ENCODE measurements around the gene OVOL3. TPM values are rescaled to one million over a fixed set of nuclear protein-coding genes. Genes with fewer than 3 reads are reported as not detected.
"Not testable (repeated sequence)": the region's sequence is repeated elsewhere in the genome, so short reads cannot be mapped to it uniquely, and the experiment has no call there.

OVOL3 gene
- polyA plus RNA-seq (ENCODE audit: insufficient read length in 4 of 4): under 1 TPM in 1 of 4 donors, not detected in 3; 0.21 TPM

DNA sequence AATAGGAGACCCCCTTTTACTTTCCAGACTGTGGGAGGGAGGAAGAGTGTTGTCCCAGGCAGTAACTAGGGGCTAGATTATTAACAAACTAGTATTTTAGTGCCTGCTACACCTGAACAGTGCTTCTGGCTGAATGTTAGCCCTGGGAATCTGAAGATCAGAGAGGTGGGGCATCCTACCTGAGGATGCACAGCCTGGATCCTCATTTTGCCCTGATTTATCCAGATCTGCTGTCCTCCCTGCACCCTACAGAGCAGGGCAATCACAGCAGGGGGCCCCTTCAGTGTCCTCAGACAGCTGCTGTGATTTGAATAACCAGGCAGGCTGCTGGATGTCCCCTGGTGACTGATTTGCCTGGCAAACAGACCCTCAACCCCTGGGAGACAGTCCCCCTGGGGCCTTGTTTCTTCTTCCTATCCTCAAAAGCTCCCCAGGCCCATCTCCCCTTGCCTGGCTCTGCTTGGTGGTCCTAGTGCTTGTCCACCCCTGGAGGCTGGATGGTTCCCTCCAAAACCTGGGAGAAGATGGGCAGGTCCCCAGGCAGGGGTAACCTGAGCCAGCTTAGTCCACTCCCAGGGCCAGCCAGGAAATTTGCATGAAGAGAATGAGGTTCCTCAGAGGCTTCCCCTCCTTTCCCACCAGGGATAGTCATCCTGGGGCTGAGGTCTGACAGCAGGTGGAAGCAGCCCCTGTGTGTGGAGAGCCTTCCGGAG, at the start of gene OVOL3:
Gene OVOL3, plus strand, starts transcription at position 657 of the 713 bp plus-strand sequence. CDS start 60 bp downstream, outside the sequence.
- DNase-seq (ENCODE audit: low read depth in 4 of 4, low spot score in 2 of 4): no peak

DNA sequence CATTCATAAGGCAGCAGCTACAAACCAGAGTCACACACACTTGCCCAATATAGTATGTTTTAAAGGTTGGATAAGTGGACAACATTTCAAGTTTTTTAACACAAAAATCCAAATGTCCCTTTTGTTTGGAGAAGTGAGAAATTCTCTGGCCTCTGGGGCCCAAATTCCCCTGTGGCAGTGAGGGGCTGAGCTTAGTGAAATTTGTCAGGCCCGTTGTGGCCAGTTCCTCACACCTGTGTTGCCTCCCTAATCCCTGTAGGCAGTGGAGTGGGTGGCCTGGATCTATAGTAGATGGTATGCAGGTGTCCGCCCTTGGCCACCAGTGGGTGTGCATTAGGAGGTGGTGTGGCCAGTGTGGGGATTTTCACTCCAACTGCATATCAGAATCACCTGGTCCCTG, 49.6 kb upstream of the OVOL3 start:
- DNase-seq (ENCODE audit: low read depth in 4 of 4, low spot score in 2 of 4): no peak

DNA sequence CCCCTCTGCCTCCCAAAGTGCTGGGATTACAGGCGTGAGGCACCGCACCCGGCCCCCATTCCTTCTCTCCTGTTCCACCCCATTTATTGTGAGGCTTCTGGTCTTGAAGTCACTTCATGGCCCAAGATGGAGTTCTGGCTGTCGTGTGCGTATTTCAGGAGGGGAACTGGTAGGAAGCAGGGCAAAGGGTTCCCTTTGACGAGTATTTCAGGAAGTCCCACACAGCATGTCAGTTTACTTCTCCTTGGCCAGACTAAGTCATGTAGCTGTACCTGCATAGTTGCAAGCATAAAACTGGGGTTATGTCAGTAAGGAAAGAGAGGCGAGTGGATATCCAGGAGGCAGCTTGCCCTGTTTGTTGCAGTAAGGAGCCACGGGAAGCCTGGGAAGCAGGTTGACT, 46.1 kb upstream of the OVOL3 start:
- no peak for DNase-seq (ENCODE audit: low read depth in 4 of 4, low spot score in 2 of 4)

DNA sequence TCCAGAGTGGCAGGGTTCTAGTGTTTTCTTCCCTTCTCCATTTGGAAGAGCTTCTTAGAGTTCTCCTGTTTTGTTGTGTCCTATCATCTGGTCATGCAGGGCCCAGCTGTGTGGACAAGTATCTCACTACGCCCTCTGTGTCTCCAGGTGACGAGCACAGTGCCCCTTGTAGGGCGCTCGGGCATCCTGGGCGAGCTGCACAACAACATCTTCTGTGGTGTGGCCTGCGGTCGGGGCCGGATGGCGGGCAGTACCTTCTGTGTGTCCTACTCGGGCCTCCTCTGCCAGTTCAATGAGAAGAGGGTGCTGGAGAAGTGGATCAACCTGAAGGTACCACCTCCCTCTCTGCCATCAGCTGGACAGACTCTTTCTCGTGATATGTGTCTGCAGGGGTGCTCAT, 43.3 kb upstream of the OVOL3 start:
- DNase-seq (ENCODE audit: low read depth in 4 of 4, low spot score in 2 of 4): no peak

DNA sequence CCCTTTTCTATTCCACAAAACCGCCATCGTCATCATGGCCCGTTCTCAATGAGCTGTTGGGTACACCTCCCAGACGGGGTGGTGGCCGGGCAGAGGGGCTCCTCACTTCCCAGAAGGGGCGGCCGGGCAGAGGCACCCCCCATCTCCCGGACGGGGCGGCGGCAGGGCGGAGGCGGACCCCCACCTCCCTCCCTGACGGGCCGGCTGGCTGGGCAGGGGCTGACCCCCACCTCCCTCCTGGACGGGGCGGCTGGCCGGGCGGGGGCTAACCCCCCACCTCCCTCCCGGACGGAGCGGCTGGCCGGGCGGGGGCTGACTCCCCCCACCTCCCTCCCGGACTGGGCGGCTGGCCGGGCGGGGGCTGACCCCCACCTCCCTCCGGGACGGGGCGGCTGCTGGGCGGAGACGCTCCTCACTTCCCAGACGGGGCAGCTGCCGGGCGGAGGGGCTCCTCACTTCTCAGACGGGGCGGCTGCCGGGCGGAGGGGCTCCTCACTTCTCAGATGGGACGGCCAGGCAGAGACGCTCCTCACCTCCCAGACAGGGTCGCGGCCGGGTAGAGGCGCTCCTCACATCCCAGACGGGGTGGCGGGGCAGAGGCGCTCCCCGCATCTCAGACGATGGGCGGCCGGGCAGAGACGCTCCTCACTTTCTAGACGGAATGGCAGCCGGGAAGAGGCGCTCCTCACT, 42.0 kb upstream of the OVOL3 start:
- DNase-seq (ENCODE audit: low read depth in 4 of 4, low spot score in 2 of 4): not testable (repeated sequence)

DNA sequence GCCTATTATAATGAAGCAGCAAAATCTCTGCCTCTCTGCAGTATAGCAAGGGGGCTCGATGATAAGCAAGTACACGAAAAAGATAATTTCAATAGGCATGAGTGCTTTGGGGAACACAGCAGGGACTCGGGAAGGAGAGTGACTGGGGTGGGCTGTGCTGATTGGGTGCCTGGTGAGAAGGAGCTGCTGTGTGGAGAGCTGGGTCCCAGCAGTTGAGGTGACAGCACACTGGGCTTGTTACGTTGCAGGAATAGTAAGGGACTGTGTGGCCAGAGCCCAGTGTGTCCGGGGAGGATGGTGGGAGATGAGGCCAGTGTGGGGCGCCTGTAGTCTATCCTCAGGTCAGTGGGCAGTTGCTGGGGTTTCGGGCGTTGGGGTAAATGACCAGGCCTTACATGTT, 38.9 kb upstream of the OVOL3 start:
- DNase-seq (ENCODE audit: low read depth in 4 of 4, low spot score in 2 of 4): no peak

DNA sequence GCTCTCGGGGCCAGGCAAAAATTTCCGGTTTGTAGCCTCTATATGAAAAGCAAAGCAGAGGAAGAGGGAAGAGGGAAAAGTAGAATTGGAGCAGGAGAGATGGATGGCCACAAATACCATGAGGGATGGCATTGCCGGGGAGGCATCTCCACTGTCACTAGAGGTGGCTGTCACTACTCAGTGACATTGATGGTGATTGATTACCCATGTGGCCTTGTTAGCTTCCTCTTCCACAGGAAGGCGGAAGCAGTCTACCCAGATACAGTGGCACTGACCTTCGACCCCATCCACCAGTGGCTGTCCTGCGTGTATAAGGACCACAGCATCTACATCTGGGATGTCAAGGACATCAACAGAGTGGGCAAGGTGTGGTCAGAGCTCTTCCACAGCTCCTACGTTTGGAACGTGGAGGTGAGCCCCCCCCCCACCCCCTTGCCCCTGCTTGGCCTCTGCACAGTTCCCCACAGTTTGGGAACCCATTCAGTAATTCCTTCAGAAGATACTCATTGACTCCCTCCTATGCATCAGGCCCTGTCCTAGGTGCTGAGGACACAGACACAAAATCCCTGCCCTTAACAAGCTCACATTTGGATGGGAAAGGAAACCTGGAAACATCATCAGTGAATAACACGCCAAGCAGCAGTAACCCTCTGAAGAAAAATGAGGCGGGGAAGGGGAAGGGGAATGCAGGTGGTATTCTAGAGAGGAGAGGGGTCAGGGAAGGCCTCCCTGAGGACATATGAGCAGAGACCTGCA, 37.6 kb upstream of the OVOL3 start:
- DNase-seq (ENCODE audit: low read depth in 4 of 4, low spot score in 2 of 4): no peak

DNA sequence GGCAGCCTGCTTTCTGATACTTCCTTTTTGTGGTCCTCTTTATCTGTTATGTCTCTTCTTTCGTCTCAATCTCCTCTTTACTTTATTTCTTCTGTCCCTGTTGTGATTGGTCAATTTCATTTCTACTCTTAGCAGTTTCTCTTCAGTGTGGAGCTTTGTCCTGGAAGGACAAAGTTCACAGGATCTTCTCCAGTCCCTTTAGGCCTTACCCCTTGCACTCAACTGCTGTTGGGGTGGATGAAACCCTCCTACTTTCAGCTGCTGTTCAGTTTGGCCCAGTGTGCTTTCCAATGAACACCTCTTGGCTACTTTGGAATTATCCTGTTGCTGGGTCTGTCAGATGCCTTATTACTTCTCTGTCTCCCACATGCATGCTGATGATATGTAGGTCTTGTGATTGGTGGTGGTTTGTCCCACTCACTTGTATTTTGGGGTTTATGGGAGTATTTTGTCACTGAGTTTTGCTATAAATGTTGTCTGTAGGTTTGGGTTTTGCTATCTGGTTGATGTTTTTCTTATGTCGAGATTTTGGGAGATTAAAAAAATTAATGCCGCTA, 31.5 kb upstream of the OVOL3 start:
- DNase-seq (ENCODE audit: low read depth in 4 of 4, low spot score in 2 of 4): no peak

DNA sequence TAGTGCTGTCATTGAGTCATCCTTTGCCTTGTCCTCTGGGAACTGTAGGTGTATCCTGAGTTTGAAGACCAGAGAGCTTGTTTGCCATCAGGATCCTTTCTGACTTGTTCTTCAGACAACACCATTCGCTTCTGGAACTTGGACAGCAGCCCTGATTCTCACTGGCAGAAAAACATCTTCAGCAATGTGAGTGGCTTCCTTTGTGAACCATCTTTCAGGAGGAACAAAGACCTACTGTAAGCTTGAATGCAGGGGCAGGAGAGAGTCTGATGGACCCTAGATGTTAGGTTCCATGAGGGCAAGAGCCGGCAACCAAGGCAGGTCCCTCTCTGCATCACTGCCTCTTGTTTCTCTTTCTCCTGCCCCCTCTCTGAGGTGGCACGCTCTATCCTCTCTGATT, 29.6 kb upstream of the OVOL3 start:
- DNase-seq (ENCODE audit: low read depth in 4 of 4, low spot score in 2 of 4): no peak

DNA sequence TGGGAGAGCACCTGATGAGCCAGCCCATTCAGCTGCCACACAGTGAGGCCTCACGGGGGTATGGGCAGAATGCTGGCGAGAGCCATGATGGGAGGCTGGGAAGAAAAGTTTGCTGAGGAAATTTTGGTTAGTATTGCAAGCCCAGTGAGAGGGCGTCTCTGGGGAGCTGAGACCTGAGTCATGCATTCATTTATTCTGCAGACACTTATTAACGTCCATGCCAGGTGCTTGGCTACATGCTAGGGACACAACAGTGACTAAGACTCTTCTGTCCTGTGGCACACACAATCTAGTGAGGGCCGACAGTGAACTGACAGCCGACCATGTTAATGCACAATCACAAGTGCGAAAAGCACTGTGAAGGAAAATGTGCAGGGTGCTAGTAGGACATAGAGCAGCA, 29.0 kb upstream of the OVOL3 start:
- no peak for DNase-seq (ENCODE audit: low read depth in 4 of 4, low spot score in 2 of 4)

DNA sequence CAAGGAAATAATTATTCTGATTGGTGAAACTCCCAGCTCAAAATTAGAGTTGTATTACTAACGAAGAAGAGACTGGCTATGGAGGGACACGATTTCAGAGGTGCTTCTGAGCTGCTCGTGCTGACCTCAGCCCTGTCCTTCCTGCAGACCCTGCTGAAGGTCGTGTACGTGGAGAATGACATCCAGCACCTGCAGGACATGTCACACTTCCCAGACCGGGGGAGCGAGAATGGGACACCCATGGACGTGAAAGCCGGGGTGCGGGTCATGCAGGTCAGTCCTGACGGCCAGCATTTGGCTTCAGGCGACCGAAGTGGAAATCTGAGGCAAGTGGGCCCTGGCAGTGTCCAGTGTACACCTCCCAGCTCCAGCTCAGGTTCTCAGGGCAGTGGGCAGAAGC, 28.0 kb upstream of the OVOL3 start:
- DNase-seq (ENCODE audit: low read depth in 4 of 4, low spot score in 2 of 4): no peak

DNA sequence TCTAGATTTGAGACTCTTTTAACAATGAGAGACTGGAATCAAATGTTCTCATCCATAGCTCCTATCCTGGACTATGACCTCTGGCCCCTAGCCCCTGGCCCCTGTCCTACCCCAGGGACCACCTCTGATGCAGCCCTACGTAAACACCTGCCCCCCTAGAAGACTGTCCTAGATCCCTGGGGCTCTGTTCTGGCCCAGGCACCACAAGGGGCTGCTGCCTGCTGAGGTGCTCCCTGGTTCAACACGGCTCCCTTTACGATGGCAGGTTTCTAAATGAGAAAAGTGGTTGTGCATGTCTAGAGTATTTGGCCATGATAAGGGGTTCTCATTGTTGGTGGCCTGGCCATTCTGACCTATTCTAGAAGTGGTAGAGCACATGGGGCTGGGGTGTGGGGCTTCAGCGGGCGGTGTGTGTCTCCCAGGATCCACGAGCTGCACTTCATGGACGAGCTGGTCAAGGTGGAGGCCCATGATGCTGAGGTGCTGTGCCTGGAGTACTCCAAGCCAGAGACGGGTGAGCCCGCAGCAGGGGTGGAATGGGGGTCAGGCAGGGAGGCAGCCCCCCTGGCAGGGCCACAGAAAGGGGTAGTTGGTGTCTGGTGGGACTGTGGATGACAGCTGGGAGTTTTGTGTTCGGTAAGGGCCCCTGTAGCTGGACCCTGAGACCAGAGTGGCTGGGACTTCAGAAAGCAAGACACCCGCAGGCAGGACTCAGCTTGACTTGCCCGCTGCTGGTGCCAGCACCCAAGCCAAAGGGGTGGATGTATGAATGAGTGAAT, 26.5 kb upstream of the OVOL3 start:
- no peak for DNase-seq (ENCODE audit: low read depth in 4 of 4, low spot score in 2 of 4)

DNA sequence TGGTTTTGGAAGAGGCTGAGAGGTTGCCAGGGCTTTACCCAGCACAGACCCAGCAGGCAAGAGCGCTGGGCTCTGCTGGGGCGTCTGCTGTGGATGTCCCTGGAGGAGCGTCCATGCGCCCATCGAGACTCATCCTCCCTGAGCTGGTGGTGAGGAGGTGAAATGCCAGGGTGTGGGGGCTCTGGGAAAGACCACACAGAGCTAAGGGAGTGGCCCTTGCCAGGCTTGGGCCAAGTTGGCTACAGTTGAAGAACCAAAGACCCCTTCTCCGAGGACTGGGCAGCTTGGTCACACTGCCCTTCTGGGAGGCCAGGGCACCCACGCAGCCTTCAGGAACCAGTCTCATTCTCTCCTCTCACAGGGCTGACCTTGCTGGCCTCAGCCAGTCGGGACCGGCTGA, 24.6 kb upstream of the OVOL3 start:
- DNase-seq (ENCODE audit: low read depth in 4 of 4, low spot score in 2 of 4): no peak

DNA sequence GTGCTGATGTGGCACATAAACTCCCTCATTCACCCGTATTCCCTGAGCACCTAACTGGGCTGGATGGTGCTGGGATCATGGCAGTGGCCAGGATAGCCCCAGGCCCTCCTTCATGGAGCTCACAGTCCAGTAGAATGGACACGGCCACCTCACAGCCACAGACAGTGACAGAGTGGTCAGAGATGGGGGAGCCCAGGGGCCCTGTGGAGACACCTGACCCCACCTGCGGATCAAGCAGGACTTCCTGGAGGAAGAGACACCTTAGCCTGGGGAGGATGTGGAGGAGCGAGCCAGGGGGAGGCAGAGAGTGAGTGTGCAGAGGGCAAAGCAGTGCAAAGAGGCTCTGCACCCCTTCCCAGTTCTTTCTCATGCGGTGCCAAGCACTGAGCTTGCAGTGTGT, 21.1 kb upstream of the OVOL3 start:
- DNase-seq (ENCODE audit: low read depth in 4 of 4, low spot score in 2 of 4): no peak

DNA sequence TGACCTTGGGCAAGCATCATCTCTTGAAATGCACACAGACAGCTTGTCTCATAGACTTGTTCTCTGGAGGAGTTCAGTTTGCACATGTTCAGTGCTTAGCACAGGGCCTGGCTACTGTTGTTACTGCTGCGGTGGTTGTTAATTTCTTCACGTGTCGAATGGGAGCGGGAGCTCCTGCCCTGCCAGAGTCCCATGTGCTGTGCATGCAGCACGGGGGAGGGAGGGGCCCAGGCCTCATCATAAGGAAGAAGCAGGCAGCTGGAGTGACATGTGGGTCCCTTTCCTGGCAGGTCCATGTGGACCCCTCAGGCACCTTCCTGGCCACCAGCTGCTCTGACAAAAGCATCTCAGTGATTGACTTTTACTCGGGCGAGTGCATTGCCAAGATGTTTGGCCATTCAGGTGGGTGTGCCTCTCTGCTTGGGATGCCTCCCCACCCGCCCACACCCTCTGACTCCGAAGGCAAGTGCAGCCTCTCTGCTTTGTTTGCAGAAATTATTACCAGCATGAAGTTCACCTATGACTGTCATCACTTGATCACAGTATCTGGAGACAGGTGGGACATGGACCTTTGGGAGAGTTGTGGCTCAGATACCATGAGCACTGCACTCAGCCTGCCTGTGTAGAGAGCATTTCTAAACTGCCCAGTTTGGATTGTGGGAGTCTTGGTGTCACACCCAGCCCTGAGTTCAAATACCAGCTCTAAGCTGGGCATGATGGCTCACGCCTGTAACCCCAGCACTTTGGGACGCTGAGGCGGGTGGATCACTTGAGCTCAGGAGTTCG, 19.8 kb upstream of the OVOL3 start:
- DNase-seq (ENCODE audit: low read depth in 4 of 4, low spot score in 2 of 4): no peak

DNA sequence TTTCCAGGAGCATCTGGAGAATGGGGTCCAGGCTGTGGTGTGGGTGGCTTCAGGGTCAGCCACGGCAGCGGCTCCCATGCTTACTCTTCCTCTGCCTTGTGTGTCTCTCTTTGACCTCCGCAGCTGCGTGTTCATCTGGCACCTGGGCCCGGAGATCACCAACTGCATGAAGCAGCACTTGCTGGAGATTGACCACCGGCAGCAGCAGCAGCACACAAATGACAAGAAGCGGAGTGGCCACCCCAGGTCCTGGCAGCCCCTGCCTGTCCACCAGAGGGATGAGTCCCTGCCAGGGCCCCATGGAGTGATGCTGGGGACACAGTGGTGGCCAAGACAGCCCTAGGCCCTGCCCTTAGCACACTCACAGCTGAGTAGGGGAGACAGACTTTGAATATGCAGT, 18.4 kb upstream of the OVOL3 start:
- DNase-seq (ENCODE audit: low read depth in 4 of 4, low spot score in 2 of 4): no peak

DNA sequence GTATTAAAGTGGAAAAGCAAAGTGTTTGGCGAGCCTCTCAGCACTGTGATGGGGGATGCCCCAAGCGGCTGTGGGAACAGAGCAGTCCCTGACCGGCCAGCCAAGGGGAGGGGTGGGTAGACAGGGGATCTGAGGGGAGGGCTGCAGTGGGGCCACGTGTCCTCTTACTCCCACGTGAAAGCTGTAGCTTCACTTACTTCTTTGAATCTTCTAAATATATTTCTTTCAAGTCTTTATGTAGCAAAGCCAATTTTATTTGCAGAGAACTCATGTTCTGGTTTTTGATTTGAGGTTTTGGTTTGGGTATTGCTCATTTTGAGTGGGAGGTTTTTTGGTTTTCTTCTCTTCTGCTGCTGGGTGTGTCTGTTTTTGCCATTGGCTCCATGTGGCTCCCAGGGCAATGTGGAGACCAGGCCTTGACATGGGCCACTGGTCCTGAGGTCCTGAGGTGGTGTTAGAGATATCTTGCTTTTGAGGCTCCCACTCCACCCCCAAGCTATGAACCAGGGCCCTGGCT, 17.7 kb upstream of the OVOL3 start:
- DNase-seq (ENCODE audit: low read depth in 4 of 4, low spot score in 2 of 4): no peak

DNA sequence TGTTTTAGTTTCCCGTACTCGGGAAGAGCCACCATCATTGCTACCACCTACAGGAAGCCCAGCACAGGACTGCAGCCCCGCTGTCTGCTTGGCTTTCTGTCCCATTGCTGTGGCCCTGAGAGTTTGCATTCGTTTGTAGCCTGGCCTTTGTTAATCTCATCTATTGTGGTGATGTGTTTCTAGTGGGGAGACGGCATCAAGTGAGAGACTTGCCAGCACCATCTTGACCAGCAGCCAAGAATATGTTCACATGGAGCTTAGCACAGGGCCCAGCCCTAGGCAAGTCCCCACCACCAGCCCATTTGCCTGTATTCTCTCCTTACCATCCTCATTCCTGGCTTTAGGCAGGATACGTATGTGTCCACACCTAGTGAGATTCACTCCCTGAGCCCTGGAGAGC, 17.3 kb upstream of the OVOL3 start:
- DNase-seq (ENCODE audit: low read depth in 4 of 4, low spot score in 2 of 4): no peak

DNA sequence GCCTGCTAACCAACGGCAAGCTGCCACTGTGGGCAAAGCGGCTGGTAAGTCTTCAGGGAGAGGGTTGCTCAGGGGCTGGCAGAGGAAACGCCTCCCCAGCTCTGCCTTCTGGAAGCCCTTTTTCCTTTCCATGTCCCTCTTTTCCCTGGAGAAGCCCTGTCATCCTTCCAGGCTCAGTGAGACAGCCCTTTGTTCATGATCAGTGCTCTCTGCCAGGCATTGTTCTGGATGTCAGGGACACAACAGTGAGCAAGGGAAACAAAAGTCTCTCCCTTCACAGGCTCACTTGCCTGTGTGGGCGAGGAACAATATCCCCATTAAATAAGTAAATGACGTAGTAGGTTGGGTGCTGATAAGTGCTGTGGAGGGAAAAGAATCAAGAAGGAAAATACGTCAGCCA, 13.9 kb upstream of the OVOL3 start:
- no peak for DNase-seq (ENCODE audit: low read depth in 4 of 4, low spot score in 2 of 4)

Data from left renal cortex interstitium (tissue), 4 donors.